MG63 (cell line): Measurements from ENCODE around the gene IRX4. TPM values are rescaled to one million over a fixed set of nuclear protein-coding genes. Genes with fewer than 3 reads are reported as not detected.
A peak's percentile ranks its signal among the peaks of the same experiment; 100 is the strongest.
"Not testable (repeated sequence)": the region's sequence is repeated elsewhere in the genome, so short reads cannot be mapped to it uniquely, and the experiment has no call there.

Experiments
- DNase-seq: peaks from one replicate; pipeline ENCODE4 v3.0.0-alpha.2; 2020
- H3K27me3 ChIP-seq: fragments of 250-450 bp; sonication (Bioruptor Pico); 2 replicates; pipeline ENCODE4 v1.5.1; 2020; ENCODE audit warnings: mild to moderate bottlenecking, moderate library complexity
- H3K36me3 ChIP-seq: fragments of 250-450 bp; sonication (Bioruptor Pico); 2 replicates; pipeline ENCODE4 v1.5.1; 2020; ENCODE audit warnings: mild to moderate bottlenecking, moderate library complexity
- H3K4me3 ChIP-seq: fragments of 250-450 bp; sonication (Bioruptor Pico); 2 replicates; pipeline ENCODE4 v1.5.1; 2020; ENCODE audit warnings: mild to moderate bottlenecking, moderate library complexity
- H3K9me3 ChIP-seq: fragments of 250-450 bp; sonication (Bioruptor Pico); 2 replicates; pipeline ENCODE4 v1.5.1; 2020; ENCODE audit warnings: mild to moderate bottlenecking, moderate library complexity
- total RNA-seq: library from RNA; depleted of rRNA; stranded (reverse); fragments of >200 nt; shearing (Covaris generic); gene quantifications from 2 replicates; pipeline ENCODE4 v1.2.3, GENCODE V29; 2014; ENCODE audit warnings: low replicate concordance

IRX4 gene
- total RNA-seq, 1 experiment from 2014 or later = 0.66 TPM

DNA sequence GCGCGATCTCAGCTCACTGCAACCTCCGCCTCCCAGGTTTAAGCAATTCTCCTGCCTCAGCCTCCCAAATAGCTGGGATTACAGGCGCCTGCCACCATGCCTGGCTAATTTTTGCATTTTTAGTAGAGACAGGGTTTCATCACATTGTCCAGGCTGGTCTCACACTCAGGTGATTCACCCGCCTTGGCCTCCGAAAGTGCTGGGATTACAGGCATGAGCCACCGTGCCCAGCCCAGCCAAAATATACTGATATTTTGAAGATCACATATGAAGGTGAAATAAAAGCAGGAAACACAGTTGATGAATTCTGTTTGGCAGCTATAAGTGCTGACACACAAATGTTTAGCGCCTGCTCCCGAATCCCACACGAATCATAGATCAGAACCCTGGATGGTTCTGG lies 39.0 kb downstream of the IRX4 start:
- H3K4me3 ChIP-seq, H3K36me3 ChIP-seq, H3K9me3 ChIP-seq, H3K27me3 ChIP-seq: not testable (repeated sequence)
- peak; percentile 54 for DNase-seq

DNA sequence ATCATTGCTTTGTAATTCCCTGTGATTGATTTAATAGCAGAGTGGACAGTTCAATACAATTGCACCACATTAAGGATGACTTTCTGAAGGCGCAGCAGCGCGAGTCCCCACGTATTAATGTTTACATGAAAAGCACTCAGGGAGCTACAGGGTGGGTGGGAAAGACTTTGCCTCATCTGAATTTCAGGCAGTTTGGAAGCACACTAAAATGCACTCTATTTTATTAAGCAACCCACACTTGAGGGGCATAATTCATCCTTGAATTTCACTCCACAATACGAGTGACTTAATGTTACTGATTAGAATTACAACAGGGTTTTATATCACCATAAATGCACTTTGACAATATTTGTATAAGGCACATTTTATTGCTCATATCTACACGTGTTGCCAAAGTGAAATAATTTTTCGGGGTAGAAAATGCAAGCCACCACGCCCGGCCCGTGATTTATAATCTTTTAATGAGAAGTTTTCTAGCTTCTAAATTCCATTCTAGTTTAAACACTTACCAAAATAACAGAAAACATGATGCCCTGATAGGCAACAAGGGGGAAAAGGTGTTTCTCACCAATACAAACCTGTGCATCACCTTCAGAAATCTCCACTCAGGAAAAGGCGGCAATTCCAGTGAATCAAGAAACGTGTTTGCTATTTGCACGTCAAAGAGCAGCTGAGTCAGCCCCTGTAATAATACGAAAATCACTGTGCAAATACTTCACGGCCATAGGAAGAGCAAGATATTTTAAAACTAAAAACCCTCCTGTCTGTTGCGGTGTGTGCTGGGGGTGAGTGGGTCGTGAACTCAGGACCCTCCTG lies 40.5 kb downstream of the IRX4 start:
- no peaks in the 10 kb centered on the region for H3K36me3 ChIP-seq

DNA sequence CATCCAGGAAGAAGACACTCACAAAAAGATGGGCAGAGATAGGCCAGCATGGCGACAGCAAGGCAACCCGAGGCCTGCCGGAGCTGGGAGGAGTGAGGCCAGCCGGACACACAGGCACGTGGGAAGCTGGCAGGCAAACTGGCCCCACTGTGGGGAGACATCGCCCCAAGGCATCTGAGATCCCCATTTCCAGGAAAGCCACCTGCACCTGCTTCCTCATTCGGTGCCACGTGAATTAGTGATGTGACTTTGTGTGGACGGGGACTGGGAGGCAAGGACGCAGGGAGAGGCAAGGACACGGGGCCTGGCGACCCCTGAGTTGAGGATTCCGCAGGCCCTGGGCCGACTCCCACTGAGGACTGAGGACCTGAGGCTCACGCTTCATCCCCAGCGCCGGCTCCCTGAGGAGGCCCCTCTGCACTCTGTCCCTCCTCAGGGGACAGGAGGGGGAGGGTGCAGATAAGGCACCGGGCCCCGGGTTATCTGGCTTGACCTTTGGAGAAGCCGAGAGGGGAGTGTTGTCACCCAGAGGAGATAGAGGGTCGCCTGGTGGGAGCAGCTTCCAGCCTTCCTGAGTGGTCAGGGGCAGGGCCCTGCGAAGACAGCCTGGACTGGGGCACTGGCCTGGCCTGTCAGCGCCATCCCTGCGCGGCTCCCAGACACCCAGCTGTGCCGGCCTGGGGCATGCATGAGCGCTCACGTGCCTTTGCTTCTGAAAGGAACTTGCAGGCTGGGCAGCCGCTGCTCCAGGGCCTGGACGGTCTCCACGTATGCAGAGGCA lies 41.8 kb downstream of the IRX4 start:
- no peak overlapping the region for H3K4me3 ChIP-seq
- no peak for DNase-seq
- H3K36me3 ChIP-seq = no peaks in the 10 kb centered on the region

More for the DNA sequence above, 40.5 kb downstream of the IRX4 start:
- Histone ChIP-seq H3K4me3 (no peak overlapping the region), H3K9me3 (no peaks in the 10 kb centered on the region), H3K27me3 (peaks cover 7% of the 10 kb centered on the region)
- no peak for DNase-seq

DNA sequence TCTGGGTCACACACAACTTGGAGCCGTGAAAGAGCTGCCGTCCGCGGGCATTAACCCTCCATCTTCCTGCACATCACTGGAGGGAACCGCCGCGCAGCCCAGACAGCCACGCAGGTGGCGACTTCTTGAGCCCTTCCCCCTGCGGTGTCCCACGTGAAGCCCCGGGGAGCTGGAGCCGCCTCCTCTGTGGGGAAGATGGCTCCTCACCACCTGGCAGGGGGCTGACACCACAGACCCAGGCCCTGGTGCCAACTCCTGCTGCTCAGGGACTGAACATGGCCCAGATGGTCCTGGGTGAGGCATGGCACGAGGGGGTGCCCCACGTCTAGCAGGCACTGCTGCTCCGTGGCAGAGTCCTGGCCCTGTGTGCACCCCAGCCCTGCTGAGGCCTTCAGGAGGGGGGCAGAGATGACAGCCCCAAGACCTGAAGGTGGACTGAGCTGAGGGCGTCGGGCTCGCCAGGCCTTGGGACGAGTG lies 42.6 kb downstream of the IRX4 start:
- Histone ChIP-seq H3K9me3 (no peaks in the 10 kb centered on the region), H3K4me3 (no peak overlapping the region), H3K36me3 (no peaks in the 10 kb centered on the region), H3K27me3 (peaks cover 4% of the 10 kb centered on the region)
- no peak for DNase-seq

More for the DNA sequence above, 41.8 kb downstream of the IRX4 start:
- Histone ChIP-seq H3K9me3 (no peaks in the 10 kb centered on the region), H3K27me3 (peaks cover 6% of the 10 kb centered on the region)

DNA sequence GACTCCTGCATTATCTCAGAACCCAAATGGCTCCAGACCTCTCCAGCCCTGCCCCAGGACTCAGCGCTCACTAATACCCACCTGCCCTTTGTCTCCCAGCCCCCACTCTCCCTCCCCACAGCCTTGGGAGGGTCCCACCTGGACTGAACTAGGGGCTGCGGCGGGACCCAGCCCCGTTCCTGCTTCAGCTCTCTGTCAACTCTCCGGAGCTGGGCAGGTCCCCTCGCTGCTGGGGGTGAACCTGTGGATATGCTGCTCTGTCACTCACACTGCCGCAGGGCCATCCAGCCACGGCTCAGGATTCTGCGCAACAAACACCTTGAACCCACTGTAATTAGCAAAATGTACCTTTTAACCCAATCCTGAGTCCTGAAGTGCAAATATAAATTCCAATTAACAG lies 44.7 kb downstream of the IRX4 start:
- no peak for DNase-seq
- Histone ChIP-seq H3K4me3 (no peak overlapping the region), H3K27me3 (no peaks in the 10 kb centered on the region), H3K36me3 (no peaks in the 10 kb centered on the region), H3K9me3 (no peaks in the 10 kb centered on the region)

DNA sequence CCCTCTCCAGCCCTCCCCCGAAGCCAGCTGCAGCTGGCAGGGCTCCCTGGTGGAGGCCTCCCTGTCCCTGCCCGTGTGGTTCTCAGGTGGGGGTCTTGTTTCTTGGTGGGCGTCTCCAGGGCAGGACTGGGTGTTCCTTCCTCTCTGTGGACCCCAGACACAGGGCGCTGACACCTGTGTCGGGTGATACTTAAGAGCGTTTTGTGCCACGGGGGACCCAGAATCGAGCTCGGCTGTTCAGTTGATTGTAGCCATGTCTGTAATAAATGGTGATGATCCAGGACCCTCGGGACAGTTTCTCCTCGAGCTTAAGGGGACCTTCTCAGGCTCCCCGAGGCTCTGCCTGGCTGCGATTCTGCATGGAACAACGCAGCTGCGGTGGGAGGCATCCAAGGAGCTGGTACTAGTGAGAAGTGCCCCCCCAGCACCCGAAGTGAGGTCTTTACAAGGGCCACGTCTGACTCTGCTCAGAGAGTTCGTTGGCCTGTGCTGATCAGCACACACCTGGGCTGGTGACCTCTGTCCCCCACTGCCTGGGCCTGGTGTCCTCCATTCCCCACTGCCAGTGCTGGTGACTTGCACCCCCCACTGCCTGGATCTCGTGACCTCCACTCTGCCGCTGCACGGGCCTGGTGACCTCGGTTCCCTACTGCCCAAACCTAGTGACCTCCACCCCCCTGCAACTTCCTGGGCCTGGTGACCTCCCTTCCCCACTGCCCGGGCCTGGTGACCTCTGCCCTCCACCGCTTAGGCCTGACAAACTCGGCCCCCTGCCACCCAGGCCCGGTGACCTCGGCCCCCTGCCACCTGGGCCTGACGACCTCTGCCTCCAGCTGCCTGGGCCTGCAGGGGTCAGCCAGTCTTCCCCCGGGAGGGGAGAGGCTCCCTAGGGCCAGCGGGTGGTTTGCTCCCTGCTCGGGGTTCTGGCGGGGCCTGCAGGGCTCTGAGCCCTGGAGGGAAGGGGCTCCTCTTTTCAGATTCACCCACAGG lies 45.5 kb downstream of the IRX4 start:
- H3K36me3 ChIP-seq = no peaks in the 10 kb centered on the region
- H3K9me3 ChIP-seq = no peaks in the 10 kb centered on the region
- DNase-seq = no peak
- H3K27me3 ChIP-seq = no peaks in the 10 kb centered on the region
- H3K4me3 ChIP-seq = no peak overlapping the region

DNA sequence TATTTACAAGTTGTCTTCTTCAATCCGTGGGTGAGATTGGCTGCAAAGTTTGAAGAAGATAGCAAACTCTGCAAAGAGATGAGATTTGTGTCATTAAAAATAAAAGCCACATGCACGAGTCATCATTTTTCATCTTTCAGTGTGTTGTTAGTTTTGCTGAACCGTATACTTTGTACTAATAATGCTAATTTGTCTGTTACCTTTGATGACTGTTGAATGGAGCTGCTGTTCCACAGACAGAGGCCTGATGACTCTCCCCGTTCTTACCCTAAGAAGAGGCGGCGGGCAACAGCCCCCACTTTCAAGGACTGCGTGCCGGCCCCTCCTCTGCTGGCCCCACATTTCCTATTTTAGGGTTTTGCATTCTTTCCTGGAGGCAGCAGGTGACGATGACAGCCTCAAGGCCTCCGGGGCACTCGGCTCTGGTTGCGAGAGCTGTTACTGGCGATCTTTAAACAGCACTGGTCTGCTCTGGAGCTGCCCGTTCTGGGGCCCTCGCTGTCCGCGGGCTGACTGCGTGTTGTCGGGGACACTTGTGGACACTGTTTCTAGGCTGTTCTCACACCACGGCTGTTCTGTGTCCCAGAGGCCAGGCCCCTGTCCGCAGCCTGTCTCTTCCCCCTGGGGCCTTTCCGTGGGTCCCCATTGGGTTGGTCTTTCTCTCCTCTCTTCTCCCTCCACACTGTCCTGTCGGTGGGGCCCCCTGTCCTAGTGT lies 46.4 kb downstream of the IRX4 start:
- no peaks in the 10 kb centered on the region for H3K36me3 ChIP-seq
- H3K9me3 ChIP-seq = no peaks in the 10 kb centered on the region
- no peak for DNase-seq
- no peak overlapping the region for H3K4me3 ChIP-seq
- H3K27me3 ChIP-seq = no peaks in the 10 kb centered on the region

DNA sequence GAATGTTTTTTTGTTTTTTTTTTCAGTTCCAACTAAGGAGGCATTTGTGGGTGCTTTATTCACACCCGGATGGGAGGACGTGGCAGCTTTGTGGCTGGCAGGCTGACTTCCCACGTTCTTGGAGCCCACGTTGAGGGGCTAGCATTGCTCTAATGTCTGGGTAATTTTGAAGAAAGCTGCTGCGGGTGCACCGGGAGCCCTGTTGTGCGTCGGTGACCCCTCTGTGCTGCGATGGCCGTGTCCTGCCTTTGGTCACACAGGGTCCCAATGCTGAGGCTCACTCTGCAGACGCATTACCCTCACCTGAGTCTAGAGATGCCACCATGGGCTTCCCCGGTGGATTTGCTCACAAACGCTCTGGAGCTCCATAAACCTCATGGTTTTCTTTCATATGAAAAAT lies 47.3 kb downstream of the IRX4 start:
- H3K27me3 ChIP-seq = no peaks in the 10 kb centered on the region
- H3K9me3 ChIP-seq = no peaks in the 10 kb centered on the region
- no peak for DNase-seq
- H3K4me3 ChIP-seq = no peak overlapping the region
- H3K36me3 ChIP-seq = no peaks in the 10 kb centered on the region

DNA sequence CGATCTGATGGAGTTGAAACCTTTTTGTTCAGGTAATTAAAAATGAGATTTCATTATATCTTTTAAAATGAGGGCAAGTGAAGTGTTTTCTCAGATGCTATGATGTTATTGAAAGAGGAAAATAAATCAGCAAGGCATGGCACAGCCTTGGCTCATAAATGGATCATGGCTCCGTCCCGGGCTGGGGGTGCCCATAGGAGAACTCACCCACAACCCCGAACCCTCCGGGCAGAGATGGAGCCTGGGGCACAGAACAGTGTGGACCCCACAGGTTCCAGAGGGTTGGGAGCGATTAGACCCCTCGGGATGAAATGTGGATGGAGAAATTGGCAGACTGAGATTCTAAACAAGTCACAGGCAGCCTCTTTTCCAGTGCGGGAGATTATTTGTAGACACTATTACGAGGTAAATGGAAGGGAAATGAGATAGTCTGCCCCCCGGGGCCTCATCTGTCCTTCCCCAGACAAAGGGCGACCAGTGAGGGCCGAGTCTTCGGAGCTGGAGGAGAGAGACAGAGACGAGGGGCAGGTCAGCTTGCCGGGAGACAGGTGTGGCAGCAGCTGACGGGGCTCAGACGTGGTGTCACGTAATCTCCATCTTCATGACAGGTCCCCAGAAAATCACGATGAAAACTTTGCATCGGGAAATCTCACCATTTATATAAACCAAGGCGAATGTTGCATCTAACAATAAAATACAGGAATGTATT lies 47.9 kb downstream of the IRX4 start:
- Histone ChIP-seq H3K9me3 (no peaks in the 10 kb centered on the region), H3K36me3 (peaks cover 5% of the 10 kb centered on the region), H3K4me3 (no peak overlapping the region), H3K27me3 (no peaks in the 10 kb centered on the region)
- DNase-seq = no peak

DNA sequence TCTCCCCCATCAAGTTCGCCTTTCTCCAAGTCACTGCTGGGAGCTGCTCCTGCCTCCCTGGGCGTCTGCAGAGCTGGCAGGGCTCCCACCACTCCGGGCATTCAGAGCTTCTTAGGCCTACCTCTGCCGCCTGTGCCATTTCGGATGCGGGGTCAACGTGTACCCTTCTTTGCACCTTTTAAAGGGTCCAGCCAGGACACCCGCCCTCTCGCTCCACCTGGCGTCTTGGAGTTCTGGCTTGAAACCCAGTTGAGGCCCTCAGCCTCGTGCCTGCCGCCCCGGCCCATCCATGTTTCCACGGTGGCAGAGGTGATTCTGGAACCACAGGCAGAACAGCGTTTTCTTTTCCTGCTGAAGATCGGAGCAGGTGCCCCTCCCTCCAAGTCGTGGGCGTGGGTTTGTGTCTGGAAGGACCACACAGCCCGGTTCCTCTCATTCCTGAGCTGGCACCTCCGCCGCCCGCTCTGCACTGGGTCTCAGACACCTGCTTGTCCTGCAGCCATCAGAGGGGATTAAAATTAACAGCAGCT lies 48.6 kb downstream of the IRX4 start:
- DNase-seq = no peak
- Histone ChIP-seq H3K4me3 (no peak overlapping the region), H3K36me3 (peaks cover 5% of the 10 kb centered on the region), H3K27me3 (no peaks in the 10 kb centered on the region), H3K9me3 (no peaks in the 10 kb centered on the region)

DNA sequence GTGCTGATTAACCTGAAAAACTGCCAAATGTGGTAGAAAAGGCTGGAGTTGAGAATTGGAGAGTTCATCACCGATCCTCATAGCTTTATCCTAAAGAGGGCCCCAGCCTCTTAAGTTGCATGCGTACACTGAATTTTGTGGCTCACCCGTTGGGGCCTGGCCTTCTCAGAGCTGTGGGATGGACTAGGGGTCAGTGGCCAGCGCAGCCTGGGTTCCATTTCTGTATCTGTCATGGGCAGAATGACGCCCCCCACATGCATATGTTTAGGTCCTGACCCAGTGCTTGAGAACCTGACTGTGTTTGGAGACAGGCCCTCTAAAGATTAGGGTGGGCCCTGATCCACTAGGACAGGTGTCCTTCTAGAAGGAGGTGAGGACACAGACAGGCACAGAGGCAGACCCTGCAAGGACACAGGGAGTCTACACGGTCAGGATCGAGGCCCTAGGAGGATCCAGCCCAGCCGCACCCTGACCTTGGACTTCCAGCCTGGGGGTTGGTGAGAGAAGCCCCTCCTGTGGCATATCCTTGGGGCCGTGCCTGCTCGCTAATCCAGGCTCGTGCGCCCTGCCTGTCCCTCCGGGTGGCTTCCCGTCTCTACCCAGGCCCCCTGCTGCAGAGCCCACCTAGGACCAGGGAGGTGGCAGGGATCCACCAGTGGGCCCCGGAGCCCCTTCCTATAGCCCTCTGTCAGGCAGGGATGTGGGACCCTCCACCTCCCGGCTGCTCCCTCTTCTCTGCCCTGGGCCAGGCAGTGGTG lies 49.3 kb downstream of the IRX4 start:
- Histone ChIP-seq H3K9me3 (no peaks in the 10 kb centered on the region), H3K27me3 (no peaks in the 10 kb centered on the region), H3K36me3 (peaks cover 7% of the 10 kb centered on the region), H3K4me3 (no peak overlapping the region)
- DNase-seq = no peak

DNA sequence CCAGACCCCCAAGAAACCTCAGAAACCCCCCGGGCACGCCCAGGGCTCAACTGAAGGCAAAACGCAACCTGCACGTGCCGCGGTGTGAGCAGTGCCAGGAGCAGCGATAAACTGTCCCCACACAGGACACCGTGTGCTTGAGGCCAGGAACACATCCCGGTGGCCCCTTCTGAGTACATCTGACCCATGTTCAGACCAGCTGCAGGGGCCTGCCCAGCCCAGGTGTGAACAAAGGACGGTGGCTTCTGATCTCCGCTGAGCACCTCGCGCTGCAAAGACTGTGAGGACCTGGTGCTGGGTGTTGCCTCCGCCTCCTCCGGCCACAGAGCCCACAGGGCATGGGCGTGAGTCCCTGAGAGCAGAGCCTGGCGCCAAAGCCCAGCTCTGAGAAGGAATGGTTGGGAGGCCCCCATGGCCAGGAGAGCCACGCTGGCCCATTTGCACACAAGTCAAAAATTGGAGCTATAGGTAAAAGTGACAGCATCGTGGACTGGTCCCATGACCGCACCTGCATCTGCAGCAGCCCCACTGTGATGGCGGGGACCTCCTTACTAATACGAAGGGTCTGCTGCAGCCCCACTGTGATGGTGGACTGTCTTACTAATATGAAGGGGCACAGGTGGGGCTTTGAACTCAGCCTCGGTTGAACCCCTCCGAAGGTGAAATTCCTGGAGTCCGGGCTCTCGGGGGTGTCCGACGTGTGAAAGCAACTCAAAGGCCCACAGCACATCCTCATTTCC lies 50.0 kb downstream of the IRX4 start:
- DNase-seq = no peak
- Histone ChIP-seq H3K36me3 (peaks cover 15% of the 10 kb centered on the region), H3K4me3 (no peak overlapping the region), H3K27me3 (no peaks in the 10 kb centered on the region), H3K9me3 (no peaks in the 10 kb centered on the region)

DNA sequence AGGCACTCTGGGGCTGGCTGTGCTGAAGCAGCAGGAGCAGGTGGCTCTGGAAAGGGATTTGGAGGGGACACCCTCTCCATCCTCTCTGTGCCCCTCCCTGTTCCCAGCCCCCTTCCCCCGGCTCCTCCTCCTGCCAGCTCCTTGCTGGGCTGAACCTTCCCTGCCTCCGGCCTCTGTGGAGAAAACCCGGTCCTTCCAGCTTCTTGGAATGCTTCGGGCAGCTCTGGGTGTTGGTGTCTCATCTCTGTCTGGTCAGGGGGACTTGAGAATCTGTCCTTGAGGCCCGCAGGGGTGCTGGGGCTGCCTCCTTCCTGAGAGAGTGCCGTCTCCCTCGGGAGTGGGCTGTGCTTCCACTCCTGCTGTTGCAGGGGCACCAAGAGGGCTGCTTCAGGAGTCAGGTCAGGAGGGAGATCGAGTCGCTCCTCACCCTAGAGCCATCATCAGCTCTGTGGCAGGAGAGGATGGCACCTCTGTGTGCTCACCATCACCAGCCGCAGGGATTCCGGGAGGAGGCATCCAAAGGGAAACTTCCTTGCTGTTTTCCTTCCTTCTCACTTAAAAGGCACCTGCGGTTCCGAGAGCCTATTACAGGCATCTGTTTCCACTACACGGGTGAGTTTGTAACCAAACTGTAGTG lies 50.9 kb downstream of the IRX4 start:
- Histone ChIP-seq H3K36me3 (peaks cover 20% of the 10 kb centered on the region), H3K4me3 (no peak overlapping the region), H3K9me3 (no peaks in the 10 kb centered on the region), H3K27me3 (no peaks in the 10 kb centered on the region)
- no peak for DNase-seq

DNA sequence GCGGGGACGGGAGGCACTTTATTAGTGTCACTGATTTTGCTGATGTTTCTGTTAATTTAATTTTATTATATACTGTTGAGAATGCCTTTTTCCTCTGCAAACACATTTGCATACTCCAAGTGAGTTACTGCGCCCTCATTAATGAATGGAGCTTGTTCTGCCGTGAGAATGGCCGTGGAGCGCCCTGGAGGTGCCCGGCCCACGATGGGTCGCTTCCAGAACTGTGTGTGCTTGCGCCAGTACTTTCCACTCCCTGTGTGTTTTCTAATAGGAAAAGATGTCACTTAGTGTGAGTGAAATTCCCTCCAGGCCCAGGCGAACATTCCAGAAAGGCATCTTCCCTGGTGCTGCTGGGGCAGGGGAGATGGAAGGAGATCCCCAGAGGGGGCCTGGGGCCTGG lies 51.5 kb downstream of the IRX4 start:
- H3K9me3 ChIP-seq = no peaks in the 10 kb centered on the region
- H3K36me3 ChIP-seq = peaks cover 24% of the 10 kb centered on the region
- no peak for DNase-seq
- no peak overlapping the region for H3K4me3 ChIP-seq
- H3K27me3 ChIP-seq = no peaks in the 10 kb centered on the region
